Gastrocnemius medialis (tissue), 4 donors: ENCODE measurements around the gene ATF2.

Source experiments
- CTCF ChIP-seq, 5 experiments: fragments of 450-650 bp in 3 of 5; fragments of 200-600 bp in 2 of 5; sonication (generic) in 2 of 5; IDR thresholded peaks in 4 of 5; conservative IDR thresholded peaks in 1 of 5; 1 replicate in 4 of 5; 2 replicates in 1 of 5; pipeline ENCODE4 v1.5.1; 2016 to 2019; ENCODE audit warnings: antibody characterized with exemption in 5 of 5, mild to moderate bottlenecking in 3 of 5, moderate library complexity in 3 of 5
- POLR2A ChIP-seq, 2 donors: fragments of 450-650 bp; IDR thresholded peaks; one replicate each; pipeline ENCODE4 v1.6.1; 2017; ENCODE audit warnings: antibody characterized with exemption in 2 of 2, mild to moderate bottlenecking in 2 of 2, moderate library complexity in 2 of 2

GRCh38 chr2:175176624-175177023, 8.6 kb upstream of the ATF2 start:
- TF ChIP-seq CTCF (IDR thresholded peaks at IDR 0.05 in 4 of 5, conservative IDR thresholded peaks at IDR 0.05 in 1 of 5) (no peak), POLR2A (IDR thresholded peaks at IDR 0.05) (no peak)
